C1 segment of cervical spinal cord (tissue), 14 donors: ENCODE data around the gene TM9SF1.

Experiments
- DNase-seq, 14 donors: peaks; one replicate each; lab custom pipeline; 2025; lab: John Stamatoyannopoulos, UW

TM9SF1 gene

DNA sequence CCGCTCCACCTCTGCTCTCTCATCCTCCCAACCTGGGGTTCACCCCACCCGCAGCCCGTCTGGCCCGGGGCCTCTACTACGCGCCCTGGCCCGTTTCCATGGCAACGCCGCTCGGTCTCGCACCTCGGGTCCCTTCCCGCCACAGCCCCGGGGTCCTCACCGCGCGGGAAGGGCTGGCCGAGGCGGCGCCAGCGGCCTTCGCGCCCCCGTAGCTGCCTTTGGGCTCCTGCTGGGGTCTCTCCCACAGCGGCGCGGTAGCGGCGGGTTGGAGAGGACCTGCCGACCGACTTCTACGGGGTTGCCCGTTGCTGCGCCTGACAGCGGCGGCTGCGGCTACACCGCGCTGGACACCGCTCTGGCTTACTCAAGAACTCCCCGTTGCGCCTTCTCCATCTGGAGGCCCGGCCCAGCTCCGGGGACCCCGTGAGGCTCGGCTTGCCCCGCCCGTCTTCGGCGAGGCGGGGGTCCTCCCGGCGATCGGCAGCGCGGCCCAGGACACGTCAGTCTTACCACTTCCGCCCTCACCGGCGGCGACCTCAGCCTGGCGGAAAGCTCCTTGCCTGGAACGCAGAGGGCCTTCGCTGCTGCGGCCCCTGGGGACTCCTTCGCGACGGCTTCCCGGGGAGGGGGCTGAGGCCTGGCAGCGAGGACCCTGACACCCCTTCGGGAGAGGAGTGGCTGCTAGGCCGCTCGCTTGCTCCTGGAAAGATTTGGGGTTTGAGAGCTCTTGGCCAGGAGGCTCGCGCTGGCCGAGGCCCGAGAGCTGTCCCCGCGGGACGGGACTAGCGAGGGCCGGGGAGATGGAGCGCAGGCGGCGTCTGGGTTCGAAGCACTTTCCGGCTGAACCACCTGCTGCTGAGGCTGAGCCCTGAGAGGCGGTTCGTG lies at the start of gene TM9SF1:
TM9SF1 (minus strand) TSS at position 256 of the 885 bp plus-strand sequence. CDS start 422 bp downstream, outside the sequence.
- DNase-seq, result peak in 13 of 14 donors; percentile 44 to 90 (median 72)

DNA sequence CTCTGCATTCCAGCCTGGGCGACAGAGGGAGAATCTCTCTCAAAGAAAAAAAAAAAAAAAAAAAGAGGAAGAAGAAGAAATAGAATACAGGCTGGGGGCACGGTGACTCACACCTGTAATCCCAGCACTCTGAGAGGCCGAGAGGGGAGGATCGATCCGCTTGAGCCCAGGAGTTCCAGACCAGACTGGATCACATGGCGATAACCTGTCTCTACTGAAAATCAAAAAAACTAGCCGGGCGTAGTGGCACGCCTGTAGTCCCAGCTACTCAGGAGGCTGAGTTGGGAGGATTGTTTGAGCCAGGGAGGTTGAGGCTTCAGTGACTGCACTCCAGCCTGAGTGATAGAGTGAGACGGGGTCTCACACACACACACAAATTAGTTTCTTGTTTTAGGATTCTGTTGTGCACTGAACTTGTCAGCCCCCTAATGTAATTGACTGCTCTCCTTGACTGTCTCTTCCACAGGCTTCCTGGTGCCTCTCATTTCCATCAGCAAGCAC lies 48.1 kb upstream of the TM9SF1 start:
- no peak for DNase-seq

- DNase-seq, result peak in 8 of 14 donors; percentile 64 to 99 (median 98)
Measured at GRCh38 chr14:24241829-24242443, 46.7 kb upstream of the TM9SF1 start.

- no peak for DNase-seq
Measured at GRCh38 chr14:24240110-24240918, 45.1 kb upstream of the TM9SF1 start.

DNA sequence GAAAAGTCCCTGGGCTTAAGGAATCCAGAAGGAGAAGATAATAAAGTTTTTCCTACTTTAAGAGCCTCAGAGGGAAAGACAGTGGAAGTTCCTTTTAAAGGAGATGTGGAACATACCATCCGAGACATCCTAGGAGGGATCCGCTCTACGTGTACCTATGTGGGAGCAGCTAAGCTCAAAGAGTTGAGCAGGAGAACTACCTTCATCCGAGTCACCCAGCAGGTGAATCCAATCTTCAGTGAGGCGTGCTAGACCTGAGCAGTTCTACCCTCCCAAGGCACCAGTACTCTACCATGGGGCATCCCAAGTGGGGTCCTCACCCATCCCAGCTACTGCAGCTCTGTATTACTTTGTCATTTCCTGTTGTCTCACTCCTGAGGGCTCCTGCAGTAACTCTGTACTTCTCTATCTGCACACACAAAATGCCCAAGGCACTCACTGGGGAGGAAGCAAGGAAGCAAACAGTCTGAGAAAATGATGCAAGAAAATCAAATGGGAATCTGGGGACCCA lies 43.3 kb upstream of the TM9SF1 start:
- no peak for DNase-seq

- DNase-seq, result no peak
Measured at GRCh38 chr14:24238123-24238522, 42.9 kb upstream of the TM9SF1 start.

DNA sequence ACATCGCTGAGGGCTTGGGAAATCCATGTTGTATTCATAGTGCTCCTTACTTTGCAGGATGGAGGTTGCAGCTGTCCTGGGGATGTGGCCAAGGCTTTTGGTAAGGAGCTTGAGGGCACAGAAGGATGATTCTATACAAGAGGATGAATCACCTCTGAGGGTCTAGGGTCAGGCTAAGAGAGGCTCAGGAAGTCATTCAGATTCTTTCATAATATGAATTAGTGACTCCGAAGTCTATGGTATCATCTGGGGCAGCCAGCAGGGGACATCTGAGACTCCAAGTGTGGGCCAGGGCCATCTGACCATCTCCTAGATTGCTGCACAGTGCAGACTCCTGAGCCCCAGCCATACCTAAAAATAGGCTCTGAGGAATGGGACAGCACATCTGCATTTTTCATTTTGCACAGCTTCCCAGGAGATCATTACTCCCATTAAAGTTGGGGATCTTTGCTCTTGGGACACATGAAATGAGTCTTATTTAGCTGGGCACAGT lies 42.3 kb upstream of the TM9SF1 start:
- no peak for DNase-seq

DNA sequence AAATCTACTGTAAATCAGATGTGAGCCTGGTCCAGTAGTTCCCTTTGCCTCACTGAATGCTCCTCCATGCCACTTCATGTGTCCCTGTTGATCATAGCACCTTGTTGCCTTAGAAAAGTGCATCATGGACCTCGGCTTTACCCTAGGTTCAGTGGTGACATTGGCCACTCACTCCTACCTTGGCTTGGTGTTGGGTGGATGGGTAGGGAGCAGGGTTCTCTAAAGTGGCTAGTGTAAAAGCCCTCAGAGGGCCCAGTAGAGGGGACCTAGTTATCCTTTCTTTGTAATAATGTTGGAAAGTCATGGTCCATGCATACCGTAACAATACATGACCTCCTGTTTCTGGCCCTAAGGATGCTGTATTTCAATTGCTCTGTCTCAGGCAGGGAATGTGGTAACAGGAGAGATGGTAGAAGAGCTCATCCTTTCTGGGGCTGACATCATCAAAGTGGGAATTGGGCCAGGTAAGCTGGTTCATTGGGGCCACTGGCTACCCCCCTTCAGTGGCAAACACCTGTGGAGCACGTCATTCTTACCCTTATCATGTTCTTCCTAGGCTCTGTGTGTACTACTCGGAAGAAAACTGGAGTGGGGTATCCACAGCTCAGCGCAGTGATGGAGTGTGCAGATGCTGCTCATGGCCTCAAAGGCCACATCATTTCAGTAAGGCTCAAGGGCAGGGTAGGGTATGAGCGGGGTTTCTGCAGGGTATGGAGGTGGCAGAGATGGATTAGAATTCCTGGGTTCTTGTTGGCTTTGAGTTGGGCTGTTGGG lies 41.6 kb upstream of the TM9SF1 start:
- no peak for DNase-seq

DNA sequence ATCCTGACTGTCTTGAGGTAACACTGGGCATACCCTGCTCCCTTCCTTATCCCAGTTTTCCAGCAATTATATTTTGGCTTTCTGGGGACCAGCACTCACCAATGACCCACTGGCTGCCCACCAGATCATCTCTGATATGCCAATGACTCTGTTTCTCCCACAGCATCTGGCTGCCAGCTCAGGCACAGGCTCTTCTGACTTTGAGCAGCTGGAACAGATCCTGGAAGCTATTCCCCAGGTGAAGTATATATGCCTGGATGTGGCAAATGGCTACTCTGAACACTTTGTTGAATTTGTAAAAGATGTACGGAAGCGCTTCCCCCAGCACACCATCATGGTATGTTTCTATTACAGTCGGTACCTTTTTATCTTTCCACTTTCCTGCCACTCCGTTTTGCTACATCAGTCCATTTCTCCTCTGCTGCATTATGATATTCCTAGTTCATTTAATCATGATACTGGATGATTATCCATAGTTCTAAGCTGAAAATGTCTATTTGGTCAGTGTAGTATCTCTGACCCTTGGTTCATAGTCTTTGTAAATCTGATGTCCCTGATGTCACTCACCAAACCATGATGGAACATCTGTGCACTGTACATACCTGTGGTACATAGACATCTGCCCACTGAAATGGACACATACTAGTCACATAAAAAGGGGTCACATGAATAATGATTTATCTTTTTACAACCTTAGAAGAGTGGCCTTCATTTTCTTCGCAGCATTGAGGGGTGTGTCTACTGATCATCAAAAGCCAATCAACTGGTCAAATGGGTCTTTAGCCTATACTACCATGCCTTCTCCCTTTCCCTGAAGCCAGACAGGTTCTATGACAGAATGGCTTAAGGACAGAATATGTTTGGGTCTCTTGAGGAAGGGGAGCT lies 40.8 kb upstream of the TM9SF1 start:
- DNase-seq, result no peak

DNA sequence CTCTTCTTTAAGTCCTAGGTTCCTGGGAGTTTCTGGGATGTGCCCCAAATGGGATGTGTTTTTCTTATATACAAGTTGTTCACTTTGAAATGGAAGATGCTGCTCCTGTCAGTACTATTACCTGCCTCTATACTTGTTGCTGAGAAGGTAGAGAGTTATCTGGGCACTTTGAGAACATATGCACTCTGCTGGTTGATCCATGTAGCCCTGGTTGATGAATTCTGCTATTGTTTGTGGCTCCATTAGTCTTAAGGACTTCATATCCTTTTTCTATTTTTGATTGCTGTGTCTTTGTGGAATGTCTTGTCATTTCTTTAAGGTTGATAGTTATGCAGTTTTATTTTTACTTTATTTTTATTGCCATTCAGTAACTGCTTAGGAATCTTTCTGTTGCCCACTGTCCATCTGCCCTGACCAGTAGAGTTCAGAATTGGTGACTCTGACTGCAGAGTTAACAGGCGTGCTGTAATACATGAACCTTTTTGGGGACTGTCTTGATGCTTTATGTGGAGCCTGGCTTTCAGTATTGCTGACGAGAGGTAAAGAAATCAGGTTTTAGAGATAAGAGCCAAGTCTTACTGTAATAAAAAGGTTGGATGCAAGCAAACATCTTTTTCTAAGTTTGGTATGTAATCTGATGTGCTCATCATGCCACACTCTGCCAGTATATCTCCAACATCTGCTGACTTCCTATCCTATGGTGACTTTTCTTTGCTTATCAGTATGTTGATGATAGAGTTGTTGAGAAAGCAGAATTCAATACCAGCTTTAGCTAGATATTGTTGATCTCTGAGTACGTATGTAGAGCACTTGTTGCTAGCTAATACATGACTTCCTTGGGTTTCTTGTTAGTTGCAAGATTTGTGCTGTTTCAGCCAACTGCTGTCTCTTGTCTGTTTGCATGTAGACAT lies 39.1 kb upstream of the TM9SF1 start:
- DNase-seq, result no peak

GRCh38 chr14:24233538-24233866 lies 38.3 kb upstream of the TM9SF1 start:
- DNase-seq, result no peak

DNA sequence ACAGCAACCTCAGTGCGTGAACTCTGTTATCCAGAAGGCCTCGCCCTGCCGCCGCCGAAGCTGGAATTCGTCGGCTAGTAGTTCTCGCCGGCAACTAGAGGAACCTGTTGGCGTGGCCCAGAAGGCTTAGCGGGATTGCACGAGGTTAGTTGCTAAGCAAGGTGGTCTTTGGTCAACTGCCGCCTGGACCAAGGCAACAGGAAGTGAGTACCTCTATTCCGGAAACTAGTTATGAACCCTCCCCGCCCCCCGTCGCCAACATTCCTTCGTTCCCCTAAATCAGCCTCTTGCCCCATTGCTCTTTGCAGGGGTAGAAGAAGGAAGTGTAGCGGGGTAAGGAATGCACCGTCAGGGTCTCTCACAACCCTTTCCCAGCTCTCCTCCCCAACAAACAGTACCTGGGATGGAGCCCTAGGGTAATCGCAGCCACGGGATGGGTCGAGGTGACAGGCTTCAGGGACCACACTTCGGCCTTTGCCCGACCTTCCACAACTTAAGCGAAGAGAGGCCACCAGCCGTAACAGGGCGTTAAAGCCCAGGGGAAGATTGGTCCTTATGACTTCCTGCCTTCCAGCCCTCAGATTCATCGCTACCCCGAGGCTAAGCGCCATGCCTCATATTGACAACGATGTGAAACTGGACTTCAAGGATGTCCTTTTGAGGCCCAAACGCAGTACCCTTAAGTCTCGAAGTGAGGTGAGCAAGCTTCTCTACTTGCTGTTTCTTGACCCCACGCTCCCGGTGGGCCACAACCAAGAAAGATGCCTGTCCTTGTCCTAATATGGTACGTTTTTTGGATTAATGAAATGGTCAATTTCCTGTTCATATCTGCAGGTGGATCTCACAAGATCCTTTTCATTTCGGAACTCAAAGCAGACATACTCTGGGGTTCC lies 37.6 kb upstream of the TM9SF1 start, which contains the start of gene GMPR2:
GMPR2 (plus strand) TSS at position 285 of the 893 bp plus-strand sequence; CDS start at position 610, 325 bp downstream.
- DNase-seq, result peak in 4 of 14 donors; percentile 84 to 94 (median 93)

- DNase-seq, result peak; percentile 84 to 100 (median 98)
Measured at GRCh38 chr14:24232121-24232644, 36.9 kb upstream of the TM9SF1 start, which contains the start of gene NEDD8. TSS of gene NEDD8 (minus strand) at chr14:24232367. CDS start at chr14:24232267, 100 bp downstream.

- no peak for DNase-seq
Measured at GRCh38 chr14:24231263-24232120, 36.3 kb upstream of the TM9SF1 start.

DNA sequence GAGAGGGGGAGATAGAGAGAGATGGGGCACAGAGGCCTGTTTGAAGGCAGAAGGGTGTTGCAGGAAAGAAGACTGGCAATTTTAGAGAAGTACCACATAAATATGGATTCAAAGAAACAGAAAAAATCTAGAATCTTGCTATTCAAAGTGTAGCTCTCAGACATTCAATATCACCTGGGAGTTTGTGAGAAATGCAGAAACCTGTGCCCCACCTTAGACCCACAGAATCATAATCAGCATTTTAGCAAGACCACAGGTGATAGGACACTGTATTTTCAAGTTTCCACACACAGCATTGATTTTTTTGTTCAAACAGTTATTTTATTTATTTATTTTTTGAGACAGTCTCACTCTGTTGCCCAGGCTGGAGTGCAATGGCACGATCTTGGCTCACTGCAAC lies 33.7 kb upstream of the TM9SF1 start:
- no peak for DNase-seq

GRCh38 chr14:24226473-24226872 lies 31.2 kb upstream of the TM9SF1 start:
- DNase-seq, result no peak
